Fibroblast of lung (primary cell): ENCODE measurements around the gene TCTA. TPM values are rescaled to one million over a fixed set of nuclear protein-coding genes. Genes with fewer than 3 reads are reported as not detected.
A peak's percentile ranks its signal among the peaks of the same experiment; 100 is the strongest.

ENCODE experiments used
- DNase-seq, 2 donors: peaks; one replicate each; pipeline versions ENCODE4 v3.0.0 to v3.0.0-alpha.2; 2010; ENCODE audit warnings: low read depth in 2 of 2
- H2AFZ ChIP-seq: 2 replicates; pipeline ENCODE4 v1.5.1; 2012; ENCODE audit warnings: low read length, control low read depth, inconsistent platforms
- H3K27ac ChIP-seq: 2 replicates; pipeline ENCODE4 v1.5.1; 2011; ENCODE audit warnings: low read length, control low read depth; ENCODE audit not compliant: insufficient read depth
- H3K27me3 ChIP-seq: 2 replicates; pipeline ENCODE4 v1.5.1; 2011; ENCODE audit warnings: mild to moderate bottlenecking, low read length; ENCODE audit not compliant: control insufficient read depth, insufficient read depth
- H3K36me3 ChIP-seq: 2 replicates; pipeline ENCODE4 v1.5.1; 2011; ENCODE audit warnings: low read length; ENCODE audit not compliant: control insufficient read depth, insufficient read depth
- H3K4me1 ChIP-seq: 2 replicates; pipeline ENCODE4 v1.5.1; 2011; ENCODE audit warnings: low read length; ENCODE audit not compliant: control insufficient read depth, insufficient read depth; ENCODE audit errors: extremely low read depth
- H3K4me2 ChIP-seq: 2 replicates; pipeline ENCODE4 v1.5.1; 2011; ENCODE audit warnings: low read length, control low read depth; ENCODE audit not compliant: insufficient read depth; ENCODE audit errors: extremely low read depth
- H3K4me3 ChIP-seq, 4 experiments: fragments of 200-600 bp in 1 of 4; sonication (generic) in 1 of 4; replicated peaks in 1 of 4; 2 replicates each; pipeline ENCODE4 v1.5.1; 2011 to 2016; ENCODE audit warnings: low read length in 4 of 4, low read depth in 3 of 4, mild to moderate bottlenecking in 3 of 4, control low read depth in 2 of 4, inconsistent platforms in 1 of 4, mixed read lengths in 1 of 4; ENCODE audit not compliant: insufficient read depth in 1 of 4; ENCODE audit errors: control extremely low read depth in 1 of 4
- H3K79me2 ChIP-seq: 2 replicates; pipeline ENCODE4 v1.5.1; 2012; ENCODE audit warnings: mild to moderate bottlenecking, low read length, inconsistent platforms; ENCODE audit not compliant: control insufficient read depth, insufficient read depth
- H3K9ac ChIP-seq: 2 replicates; pipeline ENCODE4 v1.5.1; 2011; ENCODE audit warnings: mild to moderate bottlenecking, low read length, control low read depth; ENCODE audit not compliant: insufficient read depth
- H3K9me3 ChIP-seq: 2 replicates; pipeline ENCODE4 v1.5.1; 2012; ENCODE audit warnings: low read depth, low read length; ENCODE audit not compliant: control insufficient read depth, insufficient read depth
- H4K20me1 ChIP-seq: 2 replicates; pipeline ENCODE4 v1.5.1; 2011; ENCODE audit warnings: low read length; ENCODE audit not compliant: control insufficient read depth, insufficient read depth; ENCODE audit errors: extremely low read depth
- CTCF ChIP-seq, 2 donors: IDR thresholded peaks in 1 of 2; conservative IDR thresholded peaks in 1 of 2; 1 replicate in 1 of 2; 2 replicates in 1 of 2; pipeline ENCODE4 v1.5.1; 2011 to 2012; ENCODE audit warnings: low read length in 2 of 2, control low read depth in 1 of 2, inconsistent platforms in 1 of 2, low read depth in 1 of 2, mild to moderate bottlenecking in 1 of 2
- EZH2 ChIP-seq: IDR thresholded peaks from 2 replicates; pipeline ENCODE4 v1.5.1; 2012; ENCODE audit warnings: low read length, control low read depth, mild to moderate bottlenecking; ENCODE audit errors: missing control alignments
- polyA plus RNA-seq, 2 donors: library from polyadenylated mRNA; depleted of rRNA in 1 of 2; stranded (reverse) in 1 of 2; unstranded in 1 of 2; fragments of >200 nt; gene quantifications; 2 replicates each; pipeline ENCODE4 v1.2.1, GENCODE V29; 2011 to 2012; ENCODE audit warnings: missing spikeins in 1 of 2
- total RNA-seq: library from RNA; depleted of rRNA; stranded (reverse); fragments of >200 nt; gene quantifications from 2 replicates; pipeline ENCODE4 v1.2.1, GENCODE V29; 2014

The TCTA gene
- total and polyA plus RNA-seq, 2 donors (not counting 1 experiment from before 2014, with no cell fraction given): 34.5 to 57.8 TPM

GRCh38 chr3:49460956-49461355 is 48.7 kb downstream of the TCTA start:
- no peak overlapping the region for H3K27ac ChIP-seq

GRCh38 chr3:49461443-49462171 is 49.4 kb downstream of the TCTA start:
- peak in 1 of 2 donors; percentile 40 for DNase-seq
- H3K9me3 ChIP-seq: no peaks in the 10 kb centered on the region
- no peak overlapping the region for H3K9ac ChIP-seq
- H3K79me2 ChIP-seq: no peaks in the 10 kb centered on the region
- H3K27me3 ChIP-seq: no peaks in the 10 kb centered on the region
- no peak overlapping the region for H3K4me2 ChIP-seq
- peak overlapping the region; percentile 30 for H2AFZ ChIP-seq
- peaks cover 9% of the 10 kb centered on the region for H3K4me1 ChIP-seq
- TF ChIP-seq EZH2: no peak
- no peak for TF ChIP-seq CTCF (conservative IDR thresholded peaks at IDR 0.05 in 1 of 2, IDR thresholded peaks at IDR 0.05 in 1 of 2; ENCODE audit: low read depth in 1 of 2, low read length in 2 of 2)
- H3K27ac ChIP-seq: no peak overlapping the region
- H3K36me3 ChIP-seq: no peaks in the 10 kb centered on the region
- no peaks in the 10 kb centered on the region for H4K20me1 ChIP-seq
- H3K4me3 ChIP-seq: no peak overlapping the region

More at GRCh38 chr3:49460956-49461355, 48.7 kb downstream of the TCTA start:
- H3K9ac ChIP-seq: no peak overlapping the region
- DNase-seq: no peak
- no peaks in the 10 kb centered on the region for H4K20me1 ChIP-seq
- no peak overlapping the region for H3K4me3 ChIP-seq
- no peaks in the 10 kb centered on the region for H3K79me2 ChIP-seq
- no peaks in the 10 kb centered on the region for H3K9me3 ChIP-seq
- no peaks in the 10 kb centered on the region for H3K27me3 ChIP-seq
- TF ChIP-seq CTCF (conservative IDR thresholded peaks at IDR 0.05 in 1 of 2, IDR thresholded peaks at IDR 0.05 in 1 of 2; ENCODE audit: low read depth in 1 of 2, low read length in 2 of 2) (no peak), EZH2 (no peak)
- no peak overlapping the region for H2AFZ ChIP-seq
- no peak overlapping the region for H3K4me2 ChIP-seq
- peaks cover 11% of the 10 kb centered on the region for H3K4me1 ChIP-seq
- H3K36me3 ChIP-seq: no peaks in the 10 kb centered on the region

- H3K79me2 ChIP-seq: no peaks in the 10 kb centered on the region
- DNase-seq: peak in 1 of 2 donors; percentile 74
- H4K20me1 ChIP-seq: no peaks in the 10 kb centered on the region
- no peaks in the 10 kb centered on the region for H3K9me3 ChIP-seq
- no peak overlapping the region for H3K4me2 ChIP-seq
- no peak overlapping the region for H3K4me3 ChIP-seq
- no peaks in the 10 kb centered on the region for H3K27me3 ChIP-seq
- TF ChIP-seq EZH2 (no peak), CTCF (conservative IDR thresholded peaks at IDR 0.05 in 1 of 2, IDR thresholded peaks at IDR 0.05 in 1 of 2; ENCODE audit: low read depth in 1 of 2, low read length in 2 of 2) (no peak)
- H3K9ac ChIP-seq: no peak overlapping the region
- H2AFZ ChIP-seq: no peak overlapping the region
- no peaks in the 10 kb centered on the region for H3K36me3 ChIP-seq
- H3K27ac ChIP-seq: no peak overlapping the region
- peaks cover 9% of the 10 kb centered on the region for H3K4me1 ChIP-seq
Measured at GRCh38 chr3:49462222-49462621, 50.0 kb downstream of the TCTA start.
